Right hindlimb (tissue), 1 donor: ENCODE results near the gene DPH6.
"Not testable (repeated sequence)": the region's sequence is repeated elsewhere in the genome, so short reads cannot be mapped to it uniquely, and the experiment has no call there.

ENCODE experiments used
- DNase-seq: peaks from one replicate; pipeline ENCODE4 v3.0.0-alpha.2; 2018

The DPH6 gene

GRCh38 chr15:35431281-35431680, 114.7 kb downstream of the DPH6 start:
- no peak for DNase-seq

GRCh38 chr15:35430301-35430700, 115.7 kb downstream of the DPH6 start:
- DNase-seq: no peak

GRCh38 chr15:35427496-35427895, 118.5 kb downstream of the DPH6 start:
- no peak for DNase-seq

GRCh38 chr15:35427091-35427490, 118.9 kb downstream of the DPH6 start:
- DNase-seq: no peak

- no peak for DNase-seq
These were observed 135.2 kb downstream of the DPH6 start for GRCh38 chr15:35410775-35411174.

- no peak for DNase-seq
These were observed 146.1 kb downstream of the DPH6 start for GRCh38 chr15:35399901-35400300.

GRCh38 chr15:35397027-35397426, 148.9 kb downstream of the DPH6 start:
- DNase-seq: no peak

- no peak for DNase-seq
These were observed 151.5 kb downstream of the DPH6 start for GRCh38 chr15:35394416-35394815.

GRCh38 chr15:35393398-35393797, 152.6 kb downstream of the DPH6 start:
- DNase-seq: no peak

GRCh38 chr15:35391408-35391984, 154.5 kb downstream of the DPH6 start:
- not testable (repeated sequence) for DNase-seq

- no peak for DNase-seq
These were observed 162.5 kb downstream of the DPH6 start for GRCh38 chr15:35383506-35383905.

- no peak for DNase-seq
These were observed 164.6 kb downstream of the DPH6 start for GRCh38 chr15:35381328-35381727.

- no peak for DNase-seq
These were observed 166.0 kb downstream of the DPH6 start for GRCh38 chr15:35379972-35380371.

- not testable (repeated sequence) for DNase-seq
These were observed 167.5 kb downstream of the DPH6 start for GRCh38 chr15:35378454-35378853.

- no peak for DNase-seq
These were observed 169.3 kb downstream of the DPH6 start for GRCh38 chr15:35376707-35377106.

GRCh38 chr15:35374661-35375060, 171.3 kb downstream of the DPH6 start:
- no peak for DNase-seq

- DNase-seq: no peak
These were observed 183.7 kb downstream of the DPH6 start for GRCh38 chr15:35362195-35362829.

- no peak for DNase-seq
These were observed 187.1 kb downstream of the DPH6 start for GRCh38 chr15:35358824-35359223.

- DNase-seq: no peak
These were observed 194.9 kb downstream of the DPH6 start for GRCh38 chr15:35351059-35351458.

GRCh38 chr15:35349916-35350315, 196.0 kb downstream of the DPH6 start:
- DNase-seq: no peak

- no peak for DNase-seq
These were observed 215.0 kb downstream of the DPH6 start for GRCh38 chr15:35330916-35331315.

GRCh38 chr15:35330048-35330695, 215.8 kb downstream of the DPH6 start:
- no peak for DNase-seq

GRCh38 chr15:35329521-35329961, 216.4 kb downstream of the DPH6 start:
- DNase-seq: no peak

- DNase-seq: not testable (repeated sequence)
These were observed 217.1 kb downstream of the DPH6 start for GRCh38 chr15:35328836-35329235.
